ENCODE results near the gene SPTBN4.

GRCh38 chr19:40582467-40582866, 115.7 kb downstream of the SPTBN4 start:
- TF ChIP-seq CTCF (conservative IDR thresholded peaks at IDR 0.05) = no peak
- no peak for TF ChIP-seq EZH2 (IDR thresholded peaks at IDR 0.05; ENCODE audit: low read depth)

All from PC-9 (cell line).